Choroid plexus epithelial cell (primary cell): ENCODE measurements around the gene DIP2A.

Experiments
- DNase-seq: peaks from one replicate; pipeline ENCODE4 v3.0.0-alpha.2; 2010; ENCODE audit warnings: low read depth
- H3K4me3 ChIP-seq: 2 replicates; pipeline ENCODE4 v1.5.1; 2011; ENCODE audit warnings: low read depth, mild to moderate bottlenecking, control low read depth, low read length, moderate library complexity
- TF ChIP-seq, protein P1 (sequence below): conservative IDR thresholded peaks from 2 replicates; pipeline ENCODE4 v1.5.1; 2011; ENCODE audit warnings: low read depth, mild to moderate bottlenecking, control low read depth, inconsistent platforms, low read length, moderate library complexity

The DIP2A gene

GRCh38 chr21:46610018-46610701 lies 151.5 kb downstream of the DIP2A start:
- H3K4me3 ChIP-seq: no peak overlapping the region
- no peak for DNase-seq
- TF ChIP-seq, protein P1, sequence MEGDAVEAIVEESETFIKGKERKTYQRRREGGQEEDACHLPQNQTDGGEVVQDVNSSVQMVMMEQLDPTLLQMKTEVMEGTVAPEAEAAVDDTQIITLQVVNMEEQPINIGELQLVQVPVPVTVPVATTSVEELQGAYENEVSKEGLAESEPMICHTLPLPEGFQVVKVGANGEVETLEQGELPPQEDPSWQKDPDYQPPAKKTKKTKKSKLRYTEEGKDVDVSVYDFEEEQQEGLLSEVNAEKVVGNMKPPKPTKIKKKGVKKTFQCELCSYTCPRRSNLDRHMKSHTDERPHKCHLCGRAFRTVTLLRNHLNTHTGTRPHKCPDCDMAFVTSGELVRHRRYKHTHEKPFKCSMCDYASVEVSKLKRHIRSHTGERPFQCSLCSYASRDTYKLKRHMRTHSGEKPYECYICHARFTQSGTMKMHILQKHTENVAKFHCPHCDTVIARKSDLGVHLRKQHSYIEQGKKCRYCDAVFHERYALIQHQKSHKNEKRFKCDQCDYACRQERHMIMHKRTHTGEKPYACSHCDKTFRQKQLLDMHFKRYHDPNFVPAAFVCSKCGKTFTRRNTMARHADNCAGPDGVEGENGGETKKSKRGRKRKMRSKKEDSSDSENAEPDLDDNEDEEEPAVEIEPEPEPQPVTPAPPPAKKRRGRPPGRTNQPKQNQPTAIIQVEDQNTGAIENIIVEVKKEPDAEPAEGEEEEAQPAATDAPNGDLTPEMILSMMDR: no peak

GRCh38 chr21:46613391-46613790 lies 154.7 kb downstream of the DIP2A start:
- H3K4me3 ChIP-seq: no peak overlapping the region
- no peak for DNase-seq
- TF ChIP-seq, protein P1: no peak

DNA sequence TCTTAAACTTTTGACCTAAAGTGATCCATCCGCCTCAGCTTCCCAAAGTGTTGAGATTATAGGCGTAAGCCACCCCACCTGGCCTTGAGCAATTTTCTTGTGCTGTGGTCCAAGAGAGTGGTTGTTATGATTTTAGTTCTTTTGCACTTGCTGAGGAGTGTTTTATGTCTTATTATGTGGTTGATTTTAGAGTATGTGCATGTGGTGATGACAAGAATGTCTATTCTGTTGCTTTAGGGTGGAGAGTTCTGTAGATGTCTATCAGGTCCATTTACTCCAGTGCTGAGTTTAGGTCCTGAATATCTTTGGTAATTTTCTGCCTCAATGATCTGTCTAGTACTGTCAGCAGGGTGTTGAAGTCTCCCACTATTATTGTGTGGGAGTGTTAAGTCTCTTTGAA lies 157.4 kb downstream of the DIP2A start:
- no peak overlapping the region for H3K4me3 ChIP-seq
- no peak for DNase-seq
- TF ChIP-seq, protein P1: no peak

- H3K4me3 ChIP-seq: no peak overlapping the region
- TF ChIP-seq, protein P1: no peak
- DNase-seq: no peak
Observed at GRCh38 chr21:46616656-46617055, 158.0 kb downstream of the DIP2A start.

- H3K4me3 ChIP-seq: no peak overlapping the region
- DNase-seq: peak; percentile 72
- TF ChIP-seq, protein P1: no peak
Observed at GRCh38 chr21:46617267-46618051, 158.8 kb downstream of the DIP2A start.

DNA sequence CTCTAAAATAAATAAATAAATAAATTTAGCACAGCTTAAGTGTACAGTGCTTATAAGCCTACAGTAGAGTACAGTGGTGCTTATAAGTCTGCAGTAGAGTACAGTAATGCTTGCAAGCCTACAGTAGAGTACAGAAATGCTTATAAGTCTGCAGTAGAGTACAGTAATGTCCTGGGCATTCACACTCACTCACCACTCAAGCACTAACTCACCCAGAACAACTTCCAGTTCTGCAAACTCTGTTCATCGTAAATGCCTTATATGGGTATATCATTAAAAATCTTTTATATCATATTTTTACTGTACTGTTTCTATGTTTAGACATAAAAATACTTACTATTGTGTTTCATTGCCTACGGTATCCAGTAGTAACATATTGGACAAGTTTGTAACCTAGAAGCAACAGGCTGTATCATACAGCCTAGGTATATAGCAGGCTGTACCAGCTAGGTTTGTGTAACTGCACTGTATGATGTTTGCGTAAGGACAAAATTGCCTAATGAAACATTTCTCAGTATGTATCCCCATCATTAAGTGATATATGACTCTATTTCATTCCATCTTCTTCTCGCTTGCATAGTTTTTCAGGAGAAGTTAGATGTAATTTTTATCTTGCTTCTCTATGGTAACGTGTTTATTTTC lies 160.2 kb downstream of the DIP2A start:
- DNase-seq: peak; percentile 11
- H3K4me3 ChIP-seq: no peak overlapping the region
- TF ChIP-seq, protein P1: no peak
